ENCODE measurements around the gene PLPP4.

The PLPP4 gene

GRCh38 chr10:120527691-120528090 lies 70.7 kb downstream of the PLPP4 start:
- no peak for DNase-seq

GRCh38 chr10:120530699-120531098 lies 73.7 kb downstream of the PLPP4 start:
- no peak for DNase-seq

- DNase-seq: no peak
Measured at GRCh38 chr10:120538091-120538490, 81.1 kb downstream of the PLPP4 start.

GRCh38 chr10:120539076-120539475 lies 82.0 kb downstream of the PLPP4 start:
- no peak for DNase-seq

- DNase-seq: no peak
Measured at GRCh38 chr10:120540486-120540885, 83.5 kb downstream of the PLPP4 start.

GRCh38 chr10:120541984-120542383 lies 85.0 kb downstream of the PLPP4 start:
- no peak for DNase-seq

GRCh38 chr10:120542591-120542990 lies 85.6 kb downstream of the PLPP4 start:
- no peak for DNase-seq

GRCh38 chr10:120543291-120543690 lies 86.3 kb downstream of the PLPP4 start:
- DNase-seq: no peak

GRCh38 chr10:120548210-120548609 lies 91.2 kb downstream of the PLPP4 start:
- DNase-seq: no peak

- no peak for DNase-seq
Measured at GRCh38 chr10:120552262-120552661, 95.2 kb downstream of the PLPP4 start.

- DNase-seq: no peak
Measured at GRCh38 chr10:120553911-120554310, 96.9 kb downstream of the PLPP4 start.

- no peak for DNase-seq
Measured at GRCh38 chr10:120555436-120555835, 98.4 kb downstream of the PLPP4 start.

- no peak for DNase-seq
Measured at GRCh38 chr10:120555842-120556532, 99.0 kb downstream of the PLPP4 start.

GRCh38 chr10:120557311-120557710 lies 100.3 kb downstream of the PLPP4 start:
- DNase-seq: no peak

GRCh38 chr10:120559800-120560199 lies 102.8 kb downstream of the PLPP4 start:
- DNase-seq: no peak

- no peak for DNase-seq
Measured at GRCh38 chr10:120562956-120563355, 105.9 kb downstream of the PLPP4 start.

GRCh38 chr10:120570418-120570817 lies 113.4 kb downstream of the PLPP4 start:
- no peak for DNase-seq

- DNase-seq: no peak
Measured at GRCh38 chr10:120571266-120571665, 114.2 kb downstream of the PLPP4 start.

- no peak for DNase-seq
Measured at GRCh38 chr10:120572307-120572706, 115.3 kb downstream of the PLPP4 start.

GRCh38 chr10:120573355-120573754 lies 116.3 kb downstream of the PLPP4 start:
- DNase-seq: no peak

- no peak for DNase-seq
Measured at GRCh38 chr10:120574981-120575380, 118.0 kb downstream of the PLPP4 start.

GRCh38 chr10:120575411-120575810 lies 118.4 kb downstream of the PLPP4 start:
- DNase-seq: no peak

GRCh38 chr10:120578134-120578533 lies 121.1 kb downstream of the PLPP4 start:
- no peak for DNase-seq

GRCh38 chr10:120578890-120579289 lies 121.9 kb downstream of the PLPP4 start:
- no peak for DNase-seq
